Measurements from ENCODE around the gene ENPP3.
"Not testable (repeated sequence)": the region's sequence is repeated elsewhere in the genome, so short reads cannot be mapped to it uniquely, and the experiment has no call there.

The ENPP3 gene

GRCh38 chr6:131736811-131737210, 99.7 kb downstream of the ENPP3 start:
- no peak for DNase-seq (ENCODE audit: low read depth)

- no peak for DNase-seq (ENCODE audit: low read depth)
Measured at GRCh38 chr6:131739136-131739535, 102.0 kb downstream of the ENPP3 start.

DNA sequence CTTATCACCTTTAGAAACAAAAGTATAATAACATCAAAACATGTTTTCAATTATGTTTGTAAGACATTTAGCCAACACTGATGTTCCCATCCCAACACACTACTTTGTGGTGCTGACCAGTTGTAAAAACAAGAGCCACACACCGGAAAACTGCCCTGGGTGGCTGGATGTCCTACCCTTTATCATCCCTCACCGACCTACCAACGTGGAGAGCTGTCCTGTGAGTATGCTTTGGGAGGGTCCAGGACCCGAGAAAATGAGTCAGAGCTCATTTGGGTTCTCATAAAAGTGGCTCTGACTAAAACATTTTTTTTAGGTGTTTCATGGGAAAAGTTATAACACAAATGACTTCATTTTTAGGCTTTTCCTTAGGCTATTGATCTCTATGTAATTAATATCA, 103.1 kb downstream of the ENPP3 start:
- no peak for DNase-seq (ENCODE audit: low read depth)

GRCh38 chr6:131741688-131742393, 104.7 kb downstream of the ENPP3 start:
- DNase-seq (ENCODE audit: low read depth): no peak

- DNase-seq (ENCODE audit: low read depth): no peak
Measured at GRCh38 chr6:131744432-131745287, 107.6 kb downstream of the ENPP3 start.

DNA sequence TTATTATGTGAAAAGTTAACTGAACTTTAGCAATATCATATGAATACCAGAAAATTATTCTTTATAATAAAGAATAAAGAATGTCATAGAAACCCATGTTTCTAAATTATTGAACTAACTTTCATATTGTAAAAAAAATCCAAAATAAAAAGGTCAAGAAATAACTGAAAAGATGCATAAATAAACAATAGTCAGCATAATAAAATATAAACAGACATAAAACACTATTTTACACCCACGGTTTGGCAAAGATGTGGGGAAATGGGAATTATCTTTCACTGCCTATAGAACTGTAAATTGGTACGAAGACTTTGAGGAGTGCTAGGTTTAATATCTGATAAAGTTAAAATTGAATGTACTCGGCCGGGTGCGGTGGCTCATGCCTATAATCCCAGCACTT, 108.4 kb downstream of the ENPP3 start:
- DNase-seq (ENCODE audit: low read depth): no peak

GRCh38 chr6:131747821-131748353, 110.8 kb downstream of the ENPP3 start:
- no peak for DNase-seq (ENCODE audit: low read depth)

DNA sequence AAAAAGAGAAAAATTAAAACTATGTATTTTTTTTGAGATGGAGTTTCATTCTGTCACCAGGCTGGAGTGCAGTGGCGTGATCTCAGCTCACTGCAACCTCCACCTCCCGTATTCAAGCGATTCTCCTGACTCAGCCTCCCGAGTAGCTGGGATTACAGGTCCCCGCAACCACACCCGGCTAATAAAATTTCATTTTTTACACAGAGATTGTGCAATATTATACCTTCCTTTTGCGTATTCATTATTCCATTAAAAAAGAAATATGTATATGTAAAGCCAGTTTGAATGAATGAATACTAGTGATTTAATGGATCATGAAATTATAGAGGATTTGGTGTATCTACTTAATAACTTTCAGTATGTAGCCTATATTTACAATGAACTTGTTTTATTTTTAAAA, 111.9 kb downstream of the ENPP3 start:
- DNase-seq (ENCODE audit: low read depth): no peak

DNA sequence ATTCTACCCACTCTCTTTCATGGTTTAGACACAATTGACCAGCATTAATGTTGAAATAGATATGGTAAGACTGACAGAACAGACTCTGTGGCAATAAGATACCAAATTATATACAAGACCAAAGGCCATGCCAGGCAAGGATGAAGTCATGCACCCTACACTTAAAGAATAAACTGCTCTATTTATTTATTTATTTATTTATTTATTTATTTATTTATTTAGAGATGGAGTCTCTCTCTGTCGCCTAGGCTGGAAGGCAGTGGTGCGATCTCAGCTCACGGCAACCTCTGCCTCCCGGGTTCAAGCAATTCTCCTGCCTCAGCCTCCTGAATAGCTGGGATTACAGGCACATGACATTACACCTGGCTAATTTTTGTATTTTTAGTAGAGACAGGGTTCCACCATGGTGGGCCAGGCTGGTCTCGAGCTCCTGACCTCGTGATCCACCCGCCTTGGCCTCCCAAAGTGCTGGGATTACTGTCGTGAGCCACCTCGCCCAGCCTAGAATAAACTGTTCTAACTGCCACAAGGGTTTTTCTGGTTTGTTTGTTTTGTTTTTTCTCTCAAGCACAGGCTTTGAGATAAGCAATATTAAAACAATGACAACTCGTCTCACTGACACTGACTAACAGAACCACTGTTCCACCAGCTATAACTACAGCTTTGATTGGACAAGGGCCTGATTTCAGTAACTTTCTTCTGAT, 114.1 kb downstream of the ENPP3 start:
- not testable (repeated sequence) for DNase-seq (ENCODE audit: low read depth)

DNA sequence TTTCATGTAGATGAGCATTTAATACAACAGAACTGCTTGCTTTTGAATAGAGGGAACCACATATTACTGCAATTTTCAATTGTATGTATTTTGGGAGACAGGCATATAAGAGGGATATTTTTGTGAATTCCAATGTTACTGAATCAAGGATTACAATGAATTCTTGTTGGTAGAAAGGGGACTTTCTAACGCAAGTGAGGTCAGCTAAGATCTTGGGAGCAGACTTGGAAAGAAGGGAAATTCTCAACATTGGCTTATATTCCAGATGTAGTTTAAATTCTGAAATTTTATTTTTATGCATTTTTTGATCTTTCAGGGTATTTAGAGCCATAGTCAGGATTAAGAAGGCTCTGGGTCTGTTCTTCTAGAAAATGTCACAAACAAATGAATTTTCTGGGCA, 117.0 kb downstream of the ENPP3 start:
- no peak for DNase-seq (ENCODE audit: low read depth)

- no peak for DNase-seq (ENCODE audit: low read depth)
Measured at GRCh38 chr6:131754715-131755567, 117.8 kb downstream of the ENPP3 start.

DNA sequence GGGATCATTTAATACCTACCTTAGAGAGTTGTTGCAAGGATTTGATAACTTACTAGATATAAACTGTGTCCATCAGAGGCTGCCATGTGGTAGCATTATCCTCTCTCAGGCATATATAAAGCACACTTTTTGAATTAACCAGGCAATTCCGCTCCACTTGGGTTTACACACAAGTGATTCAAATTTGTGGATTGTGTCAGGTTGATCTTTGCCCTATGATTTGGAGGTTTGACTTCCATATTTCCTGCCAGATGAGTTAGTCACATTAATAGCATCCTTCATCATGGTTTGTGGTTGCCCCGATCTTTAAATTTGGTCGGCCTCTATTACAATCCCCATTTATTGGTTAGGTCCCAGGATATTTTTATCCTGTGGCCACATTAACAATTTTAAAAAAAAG, 118.5 kb downstream of the ENPP3 start:
- DNase-seq (ENCODE audit: low read depth): peak; percentile 90

- DNase-seq (ENCODE audit: low read depth): no peak
Measured at GRCh38 chr6:131756039-131756438, 118.9 kb downstream of the ENPP3 start.

DNA sequence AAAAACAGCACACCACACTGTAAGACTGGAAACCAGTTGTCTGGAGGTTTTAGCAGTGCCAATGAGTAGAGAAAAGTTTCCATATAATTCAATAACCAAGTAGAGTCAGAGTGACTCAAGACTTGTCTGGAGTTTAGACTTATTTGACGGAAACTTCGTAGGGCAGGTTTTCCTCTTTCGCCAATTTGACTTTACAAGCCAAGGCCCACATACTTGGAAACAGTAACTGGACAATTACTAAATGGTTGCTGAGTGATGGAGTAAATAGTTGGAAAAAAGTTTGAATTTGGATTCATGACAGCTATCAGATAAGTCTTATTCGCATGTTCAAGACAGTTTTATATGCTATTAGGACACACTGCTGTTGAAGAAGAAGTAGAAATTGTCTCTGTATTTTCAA, 121.8 kb downstream of the ENPP3 start:
- no peak for DNase-seq (ENCODE audit: low read depth)

DNA sequence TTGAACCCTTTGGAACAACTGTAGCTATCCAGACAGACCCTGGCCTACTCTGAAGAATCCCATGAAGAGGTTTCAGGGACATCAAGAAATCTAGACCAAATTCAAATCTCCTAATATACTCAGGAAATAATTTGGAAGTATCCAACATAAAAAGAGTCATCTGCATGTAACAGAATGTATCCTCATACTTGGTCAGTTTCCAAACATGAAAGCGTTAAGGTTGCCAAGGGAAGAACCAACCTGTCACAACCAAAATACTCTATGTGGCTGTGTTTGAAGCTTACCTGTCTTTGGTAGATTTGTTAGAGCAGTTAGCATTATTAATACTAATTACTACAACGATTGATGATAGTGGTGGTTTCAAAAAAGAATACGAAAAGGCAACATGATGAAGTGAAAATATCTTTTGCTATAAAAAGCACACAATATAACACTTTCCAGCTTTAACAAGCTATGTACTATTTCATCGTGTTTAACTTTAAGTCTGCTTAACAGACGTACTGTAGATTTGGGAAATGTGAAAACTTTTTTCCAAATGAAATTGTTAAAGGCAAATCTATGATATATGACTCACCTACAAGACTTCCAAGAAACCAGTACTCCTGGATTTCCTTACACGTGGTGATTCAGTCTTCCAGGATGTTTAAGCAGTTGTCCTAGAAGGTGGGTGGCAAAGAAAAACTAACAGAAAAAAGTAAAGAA, 124.1 kb downstream of the ENPP3 start:
- no peak for DNase-seq (ENCODE audit: low read depth)

DNA sequence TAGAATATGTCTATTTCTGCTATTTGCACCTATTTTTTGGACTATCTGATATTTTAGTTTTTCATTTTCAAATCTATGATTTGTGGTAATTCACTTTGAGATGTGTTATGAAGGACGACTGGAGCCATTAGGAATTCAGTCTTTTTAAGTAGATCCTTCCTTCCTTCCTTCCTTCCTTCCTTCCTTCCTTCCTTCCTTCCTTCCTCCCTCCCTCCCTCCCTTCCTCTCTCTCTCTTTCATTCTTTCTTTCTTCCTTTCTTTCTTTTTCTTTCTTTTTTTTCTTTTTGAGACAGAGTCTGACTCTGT, 124.6 kb downstream of the ENPP3 start:
- DNase-seq (ENCODE audit: low read depth): no peak

DNA sequence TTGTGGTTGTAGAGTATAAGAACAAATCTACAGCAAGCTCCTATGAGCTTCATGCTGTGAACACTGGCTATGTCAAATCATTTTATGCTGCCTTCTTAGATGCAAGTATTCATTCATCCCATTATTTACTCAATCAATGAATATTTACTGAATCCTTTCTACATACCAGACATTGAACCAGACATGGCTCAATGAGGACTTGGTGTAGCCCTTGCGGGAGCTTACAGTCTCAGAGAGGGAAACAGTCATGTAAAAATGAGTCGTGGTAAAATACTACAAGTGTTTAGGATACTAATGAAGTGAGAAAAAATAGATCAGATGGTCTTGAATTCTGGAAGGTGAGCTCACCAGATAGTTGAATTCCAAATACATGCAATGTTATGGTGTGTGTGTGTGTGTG, 125.9 kb downstream of the ENPP3 start:
- DNase-seq (ENCODE audit: low read depth): no peak

DNA sequence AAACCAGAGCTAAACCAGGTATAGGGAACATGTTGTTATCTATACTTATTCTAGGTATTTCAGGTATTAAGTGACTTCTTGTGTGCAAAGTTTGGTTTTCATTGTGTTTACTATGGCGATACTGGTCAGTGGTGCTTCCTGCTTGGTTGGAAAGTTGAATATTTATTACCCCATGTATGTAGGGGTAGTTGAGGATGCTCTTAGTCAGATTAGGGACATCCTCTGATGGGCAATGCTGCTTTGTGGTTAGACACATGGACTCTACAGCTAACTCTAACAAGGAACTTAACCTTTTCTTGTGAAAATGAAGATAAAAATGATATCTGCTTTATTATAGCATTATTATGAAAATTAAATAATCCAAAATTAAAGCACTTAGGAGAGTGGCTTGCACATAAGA, 126.6 kb downstream of the ENPP3 start:
- no peak for DNase-seq (ENCODE audit: low read depth)

DNA sequence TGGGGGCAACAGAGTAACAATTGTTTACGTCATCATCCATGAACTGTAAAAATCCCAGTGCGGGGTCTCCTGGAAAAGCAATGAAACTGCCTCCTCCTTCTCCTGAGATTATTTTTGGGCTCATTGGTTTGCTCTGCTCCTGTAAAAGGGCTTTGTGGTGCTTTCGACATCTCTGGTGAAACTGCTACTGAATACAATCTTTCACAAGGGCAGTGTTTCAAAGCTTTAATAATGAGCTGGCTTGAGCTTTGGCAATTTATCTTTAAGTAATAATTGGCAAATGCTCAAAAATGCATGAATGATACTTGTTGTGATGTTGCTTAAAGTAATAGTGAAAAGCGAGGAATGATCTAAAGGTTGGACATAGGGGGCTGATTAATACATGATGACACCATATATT, 127.2 kb downstream of the ENPP3 start:
- DNase-seq (ENCODE audit: low read depth): no peak

DNA sequence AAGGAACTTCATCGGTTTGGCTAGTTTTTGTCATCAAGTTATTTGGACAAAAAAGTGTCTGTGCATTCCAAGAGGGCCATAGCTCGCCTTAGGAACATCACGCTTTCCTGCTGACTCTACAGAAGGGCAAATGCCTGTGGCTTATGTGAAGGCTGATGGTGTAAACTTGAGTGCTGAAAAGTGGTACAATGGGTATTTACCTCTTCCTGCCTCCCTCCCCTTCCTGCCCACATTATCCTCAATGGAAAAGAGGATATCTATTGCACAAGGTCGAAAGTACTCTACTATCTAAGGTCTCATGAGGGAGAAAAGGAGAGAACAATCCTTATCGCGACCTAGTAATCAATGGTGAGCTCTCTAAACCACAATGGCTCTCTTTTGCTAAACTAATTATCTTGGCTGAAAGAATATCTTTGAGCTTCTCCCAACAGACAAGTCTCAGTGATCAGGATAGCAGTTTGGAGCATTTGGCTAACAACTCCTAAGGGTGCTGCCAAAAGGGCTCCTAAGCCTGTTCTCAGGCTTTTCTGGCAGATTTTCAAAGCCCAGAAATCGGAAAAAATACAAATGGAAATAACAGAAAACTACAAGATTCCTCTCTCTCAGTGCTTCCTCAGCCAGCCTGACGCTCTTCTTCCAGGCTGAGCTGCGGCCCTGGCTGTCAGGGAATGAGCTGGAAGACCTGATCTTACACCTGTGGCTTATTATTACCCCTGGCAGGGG, 128.1 kb downstream of the ENPP3 start:
- peak; percentile 65 for DNase-seq (ENCODE audit: low read depth)

DNA sequence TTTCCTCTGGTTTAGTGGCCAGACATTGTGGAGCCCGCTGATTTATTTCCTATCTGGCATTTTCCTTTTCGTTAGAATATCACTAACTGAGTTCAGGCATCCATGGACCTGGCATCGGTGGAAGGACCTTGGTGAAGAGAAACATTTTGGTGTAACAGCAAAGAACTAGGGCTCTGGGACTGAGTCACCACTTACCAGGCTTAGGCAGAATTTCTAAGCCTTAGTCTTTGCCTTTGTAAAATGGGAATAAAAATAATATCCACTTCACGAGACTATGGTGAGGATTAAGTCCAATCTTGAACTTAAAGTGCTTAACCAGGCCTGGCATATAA, 128.7 kb downstream of the ENPP3 start:
- no peak for DNase-seq (ENCODE audit: low read depth)
